GM12801 (cell line): ENCODE results near the gene ROCK1.

Source experiments
- CTCF ChIP-seq: IDR thresholded peaks from one replicate; pipeline ENCODE4 v1.5.1; 2011; ENCODE audit warnings: control low read depth; ENCODE audit not compliant: insufficient read length; ENCODE audit errors: extremely low read depth

Gene ROCK1

GRCh38 chr18:20960735-20961134 is 150.9 kb downstream of the ROCK1 start:
- no peak for TF ChIP-seq CTCF
